Stimulated activated CD8-positive, alpha-beta memory T cell treated with anti-CD3 and anti-CD28 coated beads, Interleukin-4, amount 100 ng/mL, for 4 hours (primary cell): ENCODE measurements around the gene CALY.

Experiments
- DNase-seq, 2 donors: peaks; one replicate each; pipeline ENCODE4 v3.0.0-alpha.2; 2020; ENCODE audit warnings: low read depth in 2 of 2, low spot score in 1 of 2

CALY gene

DNA sequence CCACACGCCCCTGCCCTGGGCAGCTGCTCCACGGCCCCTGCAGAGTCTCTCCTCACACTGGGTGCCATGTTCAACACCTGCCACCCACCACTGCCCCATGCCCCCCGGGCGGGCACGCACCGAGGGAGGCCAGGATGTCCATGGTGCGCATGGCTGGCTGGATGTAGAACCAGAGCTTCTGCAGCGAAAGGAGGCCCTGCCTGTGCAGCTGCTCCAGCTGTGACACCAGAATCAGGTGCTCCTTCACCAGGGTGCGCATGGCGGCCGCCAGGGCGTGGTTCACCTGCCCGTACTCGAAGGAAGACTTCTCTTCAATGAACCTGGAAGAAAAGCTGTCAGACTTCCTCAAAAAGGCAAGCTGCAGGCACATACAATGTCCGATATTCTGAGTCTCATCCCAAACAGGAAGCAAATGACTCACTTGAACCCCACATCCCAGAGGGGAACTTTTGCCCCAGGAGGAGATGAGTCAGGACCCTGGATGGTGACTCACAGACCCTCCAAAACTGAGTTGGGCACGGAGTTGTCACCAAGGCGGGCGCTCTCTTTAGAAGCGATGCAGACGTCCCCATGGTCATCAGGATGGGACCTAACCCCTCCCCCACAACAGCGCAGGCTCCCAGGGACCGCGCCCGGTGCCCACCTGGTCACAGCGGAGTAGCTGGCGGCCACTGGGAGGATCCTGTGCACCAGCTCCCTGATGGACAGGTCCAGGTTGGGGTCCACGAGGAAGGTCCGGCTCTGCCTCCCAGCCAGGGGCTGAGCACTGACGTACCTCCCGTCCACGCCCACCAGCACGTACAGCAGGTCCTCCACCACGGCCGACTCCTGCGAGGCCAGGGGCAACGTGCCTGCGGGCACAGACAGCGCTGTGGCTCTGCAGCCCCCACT is 43.5 kb downstream of the CALY start:
- DNase-seq = no peak

DNA sequence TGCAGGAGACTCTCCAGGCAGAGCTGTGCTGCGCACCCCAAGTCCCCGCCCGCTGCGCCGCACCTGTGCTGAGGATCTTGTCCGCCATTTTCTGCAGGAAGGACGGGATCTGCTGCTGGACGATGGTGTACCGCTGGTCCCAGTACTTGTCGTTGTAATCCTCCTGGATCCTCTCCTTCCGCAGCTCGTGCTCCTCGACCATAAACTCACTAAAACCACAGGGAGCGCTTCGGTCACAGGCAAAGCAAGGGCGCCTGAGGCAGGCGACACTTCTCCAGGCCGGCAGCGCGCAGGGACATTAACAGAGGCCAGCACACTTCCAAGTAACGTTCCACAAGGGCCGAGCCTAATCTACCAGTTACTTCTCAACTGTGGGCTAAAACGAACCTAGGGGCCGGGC is 46.9 kb downstream of the CALY start:
- DNase-seq = no peak

DNA sequence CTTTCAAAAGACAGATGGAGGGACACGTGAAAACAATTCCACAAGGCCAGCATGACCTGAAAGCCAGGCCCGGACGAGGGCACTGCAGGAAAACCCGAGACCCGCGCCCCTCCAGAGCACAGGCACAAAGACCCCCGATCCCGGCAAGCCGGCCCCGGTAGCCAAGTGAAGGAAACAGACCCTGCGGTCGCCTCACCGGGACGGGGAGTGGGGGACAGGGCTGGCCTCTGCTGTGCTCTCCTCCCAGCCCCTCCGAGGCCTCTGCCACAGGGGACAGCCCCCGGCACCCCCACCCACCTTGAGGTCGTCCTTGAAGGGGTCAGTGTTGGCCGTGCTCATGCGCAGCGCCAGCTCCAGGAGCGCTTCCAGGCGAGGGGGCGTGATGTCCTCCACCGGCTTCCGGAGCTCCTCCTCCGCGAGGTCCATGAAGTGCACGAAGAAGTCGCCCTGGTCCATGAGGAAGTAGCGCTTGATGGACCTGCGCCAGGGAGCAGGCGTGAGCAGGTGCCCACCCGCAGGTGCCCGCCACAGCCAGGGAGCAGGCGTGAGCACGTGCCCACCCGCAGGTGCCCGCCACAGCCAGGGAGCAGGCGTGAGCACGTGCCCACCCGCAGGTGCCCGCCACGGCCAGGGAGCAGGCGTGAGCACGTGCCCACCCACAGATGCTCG is 48.7 kb downstream of the CALY start:
- DNase-seq = no peak

DNA sequence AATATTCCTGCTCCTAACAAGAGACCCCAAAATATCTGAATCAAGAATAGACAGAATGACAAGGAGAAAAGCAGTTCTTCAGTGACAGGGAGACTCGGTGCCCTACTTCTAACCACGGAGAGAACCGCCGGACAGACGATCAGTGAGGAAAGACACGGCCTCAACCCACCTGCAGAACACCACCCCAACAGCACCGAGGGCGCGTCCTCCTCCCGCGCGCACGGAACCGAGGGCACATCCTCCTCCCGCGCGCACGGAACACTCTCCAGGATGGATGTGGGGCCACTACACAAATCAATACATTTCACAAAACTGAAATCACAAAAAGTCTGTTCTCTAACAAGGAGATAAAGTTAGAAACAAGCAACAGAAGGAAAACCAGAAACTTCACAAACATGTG is 50.3 kb downstream of the CALY start:
- DNase-seq = no peak

DNA sequence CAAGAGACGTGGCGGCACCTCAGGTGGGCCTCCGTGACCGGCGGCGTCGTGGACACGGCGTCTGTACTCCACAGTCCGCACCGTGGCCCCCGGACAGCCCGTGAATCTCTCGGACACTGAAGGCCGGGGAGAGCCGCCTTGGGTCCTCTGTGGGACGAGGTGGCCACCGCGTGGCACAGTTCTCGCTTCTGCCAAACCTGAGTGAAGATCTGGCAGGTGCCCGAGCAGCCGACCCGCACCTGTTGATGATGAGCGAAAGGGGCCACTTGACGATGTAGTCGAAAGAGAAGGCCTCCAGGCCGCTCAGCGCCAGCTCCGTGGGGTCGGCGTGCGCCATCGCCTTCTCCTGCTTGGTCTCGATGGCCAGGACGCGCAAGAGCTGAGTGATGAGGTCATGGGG is 51.5 kb downstream of the CALY start:
- DNase-seq = no peak

DNA sequence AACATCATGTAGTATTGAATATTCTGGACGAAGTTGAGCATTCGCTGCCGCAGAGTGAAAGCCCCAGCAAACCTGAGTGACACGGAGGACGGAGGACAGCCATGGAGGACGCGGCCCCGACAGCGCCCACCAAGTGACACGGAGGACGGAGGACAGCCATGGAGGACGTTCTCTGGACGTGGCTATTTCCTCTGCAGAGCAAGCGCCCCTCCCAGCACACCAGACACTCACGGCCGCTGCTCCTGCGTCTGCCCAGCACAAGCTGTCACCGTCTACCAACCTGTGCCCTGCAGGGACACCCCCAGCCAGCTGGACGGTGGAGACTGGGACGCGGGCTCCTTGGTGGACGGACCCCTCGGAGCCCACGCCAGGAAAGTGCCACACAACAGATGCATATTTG is 52.8 kb downstream of the CALY start:
- no peak for DNase-seq

DNA sequence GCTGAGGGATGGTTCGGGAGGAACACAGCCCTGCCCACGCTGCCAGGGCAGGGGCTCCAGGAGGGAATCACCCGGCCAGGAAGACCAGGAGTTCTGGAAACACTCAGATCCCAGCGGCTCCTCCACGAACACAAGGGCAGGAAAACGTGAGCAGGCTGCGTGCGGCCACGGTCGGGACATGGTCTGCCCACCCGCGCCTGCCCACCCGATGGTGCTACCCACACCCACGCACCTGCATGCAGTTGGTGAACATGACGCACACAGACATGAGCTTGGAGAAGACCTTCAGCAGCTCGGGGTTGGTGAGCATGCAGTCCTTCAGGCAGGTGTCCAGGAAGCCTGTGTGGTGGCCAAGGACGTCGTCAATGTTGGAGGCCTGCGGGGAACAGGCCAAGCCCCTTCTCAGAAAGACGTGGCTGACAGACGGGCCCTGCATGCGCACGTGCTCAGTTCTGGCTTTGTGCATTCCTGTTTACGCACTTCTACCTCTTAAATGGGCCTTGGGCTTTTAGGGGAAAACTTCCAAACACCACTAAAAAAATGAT is 53.8 kb downstream of the CALY start:
- no peak for DNase-seq

DNA sequence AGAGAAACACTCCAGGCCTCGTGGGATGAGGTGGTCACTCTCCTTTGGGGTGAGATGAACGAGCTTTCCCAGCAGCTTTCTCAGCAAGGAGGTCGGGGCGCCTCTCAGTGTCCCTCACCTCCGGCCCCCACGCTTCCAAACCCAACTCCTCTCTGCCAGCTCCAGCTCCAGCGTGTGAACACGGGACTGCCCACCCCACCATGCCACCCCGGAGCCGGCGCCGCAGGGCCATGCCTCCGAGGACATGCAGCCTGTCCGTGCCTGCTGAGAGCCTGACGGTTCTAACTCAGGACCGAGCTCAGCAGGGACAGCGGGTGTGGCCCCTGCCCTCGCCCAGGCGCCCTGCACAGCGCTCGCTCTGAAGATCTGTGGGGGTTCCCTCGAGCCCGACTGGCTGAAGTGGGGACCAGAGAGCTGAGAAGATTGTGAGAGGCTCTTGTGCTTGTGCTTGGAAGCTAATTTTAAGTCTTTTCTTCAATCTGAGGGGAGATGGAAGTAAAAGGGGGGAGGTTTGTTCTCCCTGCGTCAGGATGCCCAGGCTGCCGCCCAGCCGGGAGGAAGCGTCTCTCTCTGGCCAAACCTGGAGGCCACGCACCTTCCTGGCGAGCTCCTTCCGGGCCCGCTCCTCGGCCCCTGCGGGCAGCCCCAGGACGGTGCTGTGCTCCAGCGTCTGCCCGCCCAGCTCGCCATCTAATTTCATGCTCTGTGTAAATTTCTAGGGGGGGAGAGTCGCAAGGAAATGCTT is 54.9 kb downstream of the CALY start:
- DNase-seq = no peak

DNA sequence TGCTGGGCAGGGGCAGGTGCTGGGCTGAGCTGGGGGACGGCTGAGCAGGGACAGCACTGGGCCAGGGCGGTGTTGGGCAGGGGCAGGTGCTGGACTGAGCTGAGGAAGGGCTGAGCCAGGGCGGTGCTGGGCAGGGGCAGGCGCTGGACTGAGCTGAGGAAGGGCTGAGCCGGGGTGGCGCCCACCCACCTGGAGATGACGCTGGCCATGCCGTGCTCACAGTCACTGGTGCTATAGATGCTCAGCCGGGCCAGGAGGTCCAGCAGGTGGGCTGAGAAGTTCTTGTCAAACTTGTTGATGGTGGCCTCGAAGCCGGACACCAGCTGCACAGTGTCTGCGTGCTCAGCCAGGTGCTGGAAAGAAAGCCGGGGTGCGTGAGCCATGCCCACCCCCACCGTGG is 55.6 kb downstream of the CALY start:
- no peak for DNase-seq

DNA sequence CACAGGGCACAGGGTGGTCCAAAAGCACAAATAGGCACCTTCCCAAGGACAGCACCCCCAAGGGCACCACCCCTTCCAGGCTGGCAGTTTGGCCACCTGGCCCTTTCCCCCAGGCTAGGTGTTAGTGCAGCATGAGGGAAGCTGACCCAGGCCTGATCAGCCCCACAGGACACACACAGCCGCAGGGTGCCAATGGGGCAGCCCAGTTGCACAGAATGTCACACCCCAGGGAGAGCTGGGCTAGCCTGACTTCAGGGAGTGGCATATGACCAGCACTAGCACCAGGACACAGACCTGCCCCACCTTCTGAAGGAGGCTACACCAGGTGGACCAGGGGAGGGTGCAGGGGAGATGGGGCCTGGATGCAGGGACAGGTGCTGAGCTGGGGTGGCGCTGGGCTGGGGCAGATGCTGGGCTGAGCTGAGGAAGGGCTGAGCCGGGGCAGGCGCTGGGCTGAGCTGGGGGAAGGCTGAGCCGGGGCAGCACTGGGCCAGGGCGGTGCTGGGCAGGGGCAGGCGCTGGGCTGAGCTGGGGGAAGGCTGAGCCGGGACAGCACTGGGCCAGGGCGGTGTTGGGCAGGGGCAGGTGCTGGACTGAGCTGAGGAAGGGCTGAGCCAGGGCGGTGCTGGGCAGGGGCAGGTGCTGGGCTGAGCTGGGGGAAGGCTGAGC is 56.2 kb downstream of the CALY start:
- DNase-seq = no peak

DNA sequence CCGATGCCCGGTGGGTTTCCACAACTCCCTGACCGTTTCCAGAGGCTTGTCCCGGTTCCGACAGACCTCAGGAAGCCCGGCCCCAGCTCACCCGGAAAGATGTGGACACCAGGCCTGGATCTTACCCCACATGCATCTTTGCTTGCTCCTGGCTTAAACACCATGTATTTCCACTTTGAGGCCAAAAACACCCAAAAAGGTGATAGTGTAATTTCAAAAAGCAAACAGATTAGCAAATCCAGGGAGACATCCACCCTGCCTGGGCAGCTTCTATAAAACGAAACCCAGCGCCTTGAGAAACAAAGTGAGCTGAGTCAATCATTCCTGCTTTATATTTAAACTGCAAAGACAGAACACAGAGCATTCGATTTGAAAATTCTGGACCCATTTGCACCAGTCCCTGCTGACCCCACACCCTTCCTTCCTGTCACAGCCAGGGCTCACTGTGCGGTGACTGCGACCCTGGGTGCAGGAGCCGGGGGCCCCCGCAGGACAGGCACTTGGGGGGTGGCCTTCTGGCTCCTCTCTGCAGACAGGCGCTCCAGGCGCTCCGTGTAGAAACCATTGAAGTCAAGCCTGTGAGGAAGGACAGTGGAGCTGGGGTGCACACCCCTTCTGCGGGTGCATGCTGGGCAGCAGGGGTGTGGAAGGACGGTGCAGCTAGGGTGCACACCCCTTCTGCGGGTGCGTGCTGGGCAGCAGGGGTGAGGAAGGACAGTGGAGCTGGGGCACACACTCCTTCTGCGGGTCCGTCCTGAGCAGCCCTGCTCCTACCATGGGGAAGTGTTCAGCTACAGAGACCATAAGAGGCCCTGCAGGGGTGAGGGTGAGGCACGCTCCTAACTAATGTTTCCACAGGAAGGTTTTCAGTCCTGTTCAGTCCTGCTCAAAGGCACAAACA is 57.1 kb downstream of the CALY start:
- no peak for DNase-seq

DNA sequence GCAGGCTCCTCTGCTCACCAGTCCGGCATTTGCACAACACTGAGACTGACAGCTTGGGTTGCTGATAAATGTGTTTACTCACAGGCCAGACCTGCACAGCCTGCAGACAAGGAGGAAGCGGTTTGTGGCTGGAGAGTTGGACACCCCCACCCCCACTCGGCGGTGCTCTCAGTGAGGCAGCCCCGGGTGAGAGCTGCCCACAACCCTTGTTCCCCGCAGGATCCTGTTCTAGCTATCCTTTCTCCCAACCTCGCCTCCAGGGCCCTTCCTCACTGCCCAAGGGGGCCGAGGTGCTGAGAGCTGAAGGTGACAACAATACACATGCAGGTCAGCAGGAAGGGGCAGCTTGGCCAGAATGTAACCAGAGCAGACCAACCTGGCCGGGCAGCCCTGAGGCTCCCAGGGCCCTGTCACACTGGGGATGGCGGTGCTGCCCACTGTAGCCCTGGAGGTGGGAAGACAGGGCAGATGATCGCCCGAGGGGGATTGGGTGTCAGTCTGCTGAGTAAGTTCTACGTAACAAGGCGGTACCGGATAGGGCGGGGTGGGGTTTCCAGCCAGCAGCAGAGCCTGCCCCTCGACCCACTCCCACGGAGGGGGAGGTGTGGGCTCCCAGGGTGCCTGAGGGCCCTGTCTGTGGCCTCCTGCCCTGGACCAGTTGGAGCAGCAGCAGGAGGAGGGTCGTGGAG is 58.0 kb downstream of the CALY start:
- peak in 1 of 2 donors; percentile 62 for DNase-seq

DNA sequence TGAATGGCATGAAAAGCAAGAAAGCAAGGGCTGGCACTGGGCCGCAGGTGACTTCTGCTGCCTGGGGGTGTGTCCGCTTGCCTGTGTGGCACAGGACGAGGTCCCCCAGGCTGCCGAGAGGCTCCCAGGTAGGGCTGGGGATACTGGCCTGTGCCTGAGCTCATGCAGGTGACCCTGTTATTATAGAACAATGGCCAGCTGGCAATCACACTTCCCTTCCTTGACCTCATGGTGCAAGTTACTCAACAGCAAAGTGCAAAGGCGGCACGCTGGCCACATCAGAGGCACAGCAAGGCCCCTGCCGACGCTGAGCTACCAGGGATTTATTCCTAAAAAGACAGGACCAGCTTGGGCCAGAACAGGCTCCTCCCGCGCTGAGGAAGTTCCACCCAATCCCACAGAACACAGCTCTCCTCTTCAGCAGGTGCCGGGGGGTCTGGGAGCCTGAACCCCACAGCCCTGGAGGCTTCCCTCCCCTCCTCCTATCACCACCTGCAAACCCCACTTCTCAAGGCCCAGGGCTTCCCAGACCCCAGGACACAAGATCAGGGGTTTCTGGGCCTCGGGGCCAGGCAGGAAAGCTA is 58.6 kb downstream of the CALY start:
- DNase-seq = no peak

DNA sequence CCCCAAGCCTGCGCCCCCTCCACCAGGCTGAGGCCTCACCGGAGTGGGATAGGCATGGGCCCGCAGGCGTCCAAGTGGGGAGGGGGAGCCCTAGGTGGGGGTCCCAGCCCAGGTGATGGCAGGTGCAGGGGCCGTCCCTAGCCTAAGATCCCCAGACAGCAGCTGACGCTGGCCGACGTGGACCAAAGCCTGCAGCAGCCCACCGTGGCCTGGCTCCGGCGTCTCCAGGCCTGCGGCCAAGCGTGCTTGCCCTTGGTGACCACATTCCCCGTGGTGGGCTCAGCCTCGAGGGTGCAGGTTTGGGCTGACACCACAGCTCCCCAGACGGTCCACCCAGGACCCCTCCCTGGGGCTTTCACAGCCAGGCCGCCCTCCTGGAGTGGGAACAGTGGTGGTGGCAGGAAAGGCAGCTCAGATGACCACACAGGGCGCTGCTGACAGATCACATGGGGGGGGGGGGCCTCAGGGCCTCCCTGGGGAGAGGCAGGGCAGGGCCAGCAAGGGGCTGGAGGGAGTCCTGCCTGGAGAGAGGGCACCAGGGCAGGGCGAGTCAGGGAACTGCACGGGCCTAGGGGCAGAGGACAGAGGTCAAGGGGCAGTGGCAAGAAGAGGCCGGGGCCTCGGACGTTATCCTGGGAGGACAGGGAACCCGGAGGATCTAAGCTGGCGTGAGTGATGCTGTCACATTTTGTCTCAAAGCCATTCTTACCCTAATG is 59.3 kb downstream of the CALY start:
- no peak for DNase-seq

DNA sequence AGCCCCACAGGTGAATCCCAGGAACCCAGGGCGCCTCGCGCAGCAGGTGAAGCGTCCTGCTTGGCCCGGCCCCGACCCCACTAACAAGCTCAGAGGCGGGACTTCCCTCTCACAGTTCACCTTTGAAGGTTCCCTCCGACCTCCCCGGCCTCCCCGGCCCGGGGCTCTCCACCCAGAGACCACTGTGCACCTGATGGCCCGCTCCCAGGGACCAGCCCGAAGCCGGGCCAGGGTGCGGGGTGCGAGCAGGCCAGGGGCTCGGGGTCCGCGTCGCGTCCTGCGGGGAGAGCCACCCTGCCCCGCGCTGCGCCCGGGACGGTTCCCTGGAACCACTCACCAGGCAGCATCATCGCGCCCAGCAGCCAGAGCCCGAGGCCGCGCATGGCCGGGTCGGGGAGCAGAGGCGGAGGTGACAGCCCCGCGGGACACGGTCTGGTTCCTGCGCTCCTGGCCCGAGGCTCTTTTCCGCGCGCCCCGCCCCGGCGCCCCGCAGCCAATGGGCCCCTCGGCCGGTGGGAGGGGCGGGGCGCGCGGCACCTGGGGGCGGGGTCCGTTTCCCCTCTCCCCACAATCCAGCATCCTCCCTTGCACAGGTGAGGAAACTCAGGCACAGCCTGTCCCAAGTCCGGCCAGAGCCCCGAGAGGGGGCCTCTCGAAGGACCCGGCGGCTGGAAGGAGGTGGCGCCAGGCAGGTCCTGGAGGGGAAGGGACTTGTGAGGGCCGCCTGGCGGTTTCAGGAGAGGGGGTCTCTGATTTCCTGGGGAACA is 60.1 kb downstream of the CALY start, which contains the start of gene ADAM8:
ADAM8 (minus strand) TSS at position 434 of the 767 bp plus-strand sequence; CDS start at position 383, 51 bp downstream.
- DNase-seq = no peak

DNA sequence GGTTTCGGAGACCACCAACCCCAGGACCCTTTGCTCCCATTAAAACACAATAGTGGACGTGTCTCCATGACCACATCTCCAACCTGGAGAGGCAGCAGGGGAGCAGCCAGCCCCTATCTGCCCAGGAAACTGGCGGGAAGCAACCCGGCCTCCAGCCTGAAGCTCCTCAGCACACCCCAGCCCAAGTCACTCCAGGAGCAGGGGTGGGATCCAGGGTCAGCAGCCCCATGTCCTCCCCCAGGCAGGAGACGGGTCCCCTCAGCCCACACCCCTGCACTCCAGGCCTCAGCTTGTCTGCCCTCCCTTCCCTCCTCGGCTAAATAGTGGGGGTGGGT is 60.6 kb downstream of the CALY start:
- DNase-seq = no peak

DNA sequence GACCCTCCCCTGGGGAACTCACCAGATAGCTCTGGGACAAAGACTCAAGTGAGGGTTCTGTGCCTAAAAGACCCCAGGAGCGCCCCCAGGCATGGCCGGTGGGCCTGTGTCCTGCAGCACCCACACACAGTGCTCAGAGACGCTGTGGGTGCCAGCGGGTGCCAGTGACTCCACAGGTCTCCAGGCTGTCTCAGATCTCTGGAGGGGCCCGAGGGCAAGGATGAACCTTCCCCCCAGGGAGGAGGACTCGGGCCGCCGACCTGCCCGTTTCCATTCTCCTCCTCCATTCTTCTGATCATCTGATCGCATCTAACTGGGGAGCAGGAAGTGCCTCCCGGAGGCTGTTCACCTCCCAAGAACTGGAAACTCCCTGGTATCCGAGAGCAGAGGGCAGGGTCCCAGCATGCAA is 61.0 kb downstream of the CALY start:
- DNase-seq = no peak
